ENCODE data around the gene MRPL2.

DNA sequence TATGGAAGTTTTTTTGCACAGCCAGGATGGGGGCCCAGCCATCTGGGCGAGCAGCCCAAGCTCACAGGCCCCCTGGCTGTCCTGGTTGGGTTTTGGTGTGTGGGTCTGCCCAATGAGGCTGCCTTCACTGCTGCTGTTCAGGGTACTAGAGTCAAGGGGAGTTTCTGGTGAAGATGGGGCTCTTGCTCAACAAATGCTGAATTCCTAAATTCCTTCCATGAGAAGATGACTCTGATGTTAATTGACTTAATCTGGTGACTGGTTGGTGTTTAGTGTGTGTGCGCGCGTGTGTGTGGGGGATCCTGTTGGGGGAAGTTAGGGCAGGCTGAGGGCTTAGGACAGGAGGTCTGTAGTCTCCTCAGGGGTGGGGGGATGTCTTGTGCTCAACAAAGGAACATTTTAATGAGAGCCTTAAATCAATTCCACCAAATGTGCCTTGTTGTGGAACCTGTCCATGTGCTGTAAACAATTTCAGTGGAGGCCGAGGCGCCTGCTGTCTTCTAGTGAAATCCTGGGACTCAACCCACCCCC lies 18.8 kb upstream of the MRPL2 start:
- TF ChIP-seq, protein P1, sequence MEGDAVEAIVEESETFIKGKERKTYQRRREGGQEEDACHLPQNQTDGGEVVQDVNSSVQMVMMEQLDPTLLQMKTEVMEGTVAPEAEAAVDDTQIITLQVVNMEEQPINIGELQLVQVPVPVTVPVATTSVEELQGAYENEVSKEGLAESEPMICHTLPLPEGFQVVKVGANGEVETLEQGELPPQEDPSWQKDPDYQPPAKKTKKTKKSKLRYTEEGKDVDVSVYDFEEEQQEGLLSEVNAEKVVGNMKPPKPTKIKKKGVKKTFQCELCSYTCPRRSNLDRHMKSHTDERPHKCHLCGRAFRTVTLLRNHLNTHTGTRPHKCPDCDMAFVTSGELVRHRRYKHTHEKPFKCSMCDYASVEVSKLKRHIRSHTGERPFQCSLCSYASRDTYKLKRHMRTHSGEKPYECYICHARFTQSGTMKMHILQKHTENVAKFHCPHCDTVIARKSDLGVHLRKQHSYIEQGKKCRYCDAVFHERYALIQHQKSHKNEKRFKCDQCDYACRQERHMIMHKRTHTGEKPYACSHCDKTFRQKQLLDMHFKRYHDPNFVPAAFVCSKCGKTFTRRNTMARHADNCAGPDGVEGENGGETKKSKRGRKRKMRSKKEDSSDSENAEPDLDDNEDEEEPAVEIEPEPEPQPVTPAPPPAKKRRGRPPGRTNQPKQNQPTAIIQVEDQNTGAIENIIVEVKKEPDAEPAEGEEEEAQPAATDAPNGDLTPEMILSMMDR (IDR thresholded peaks at IDR 0.05; ENCODE audit: low read length), result no peak
- TF ChIP-seq EZH2 (IDR thresholded peaks at IDR 0.05; ENCODE audit: borderline replicate concordance, low read length), result no peak
